ENCODE measurements around the gene H1-8.
"Not testable (repeated sequence)": the region's sequence is repeated elsewhere in the genome, so short reads cannot be mapped to it uniquely, and the experiment has no call there.

Gene H1-8

DNA sequence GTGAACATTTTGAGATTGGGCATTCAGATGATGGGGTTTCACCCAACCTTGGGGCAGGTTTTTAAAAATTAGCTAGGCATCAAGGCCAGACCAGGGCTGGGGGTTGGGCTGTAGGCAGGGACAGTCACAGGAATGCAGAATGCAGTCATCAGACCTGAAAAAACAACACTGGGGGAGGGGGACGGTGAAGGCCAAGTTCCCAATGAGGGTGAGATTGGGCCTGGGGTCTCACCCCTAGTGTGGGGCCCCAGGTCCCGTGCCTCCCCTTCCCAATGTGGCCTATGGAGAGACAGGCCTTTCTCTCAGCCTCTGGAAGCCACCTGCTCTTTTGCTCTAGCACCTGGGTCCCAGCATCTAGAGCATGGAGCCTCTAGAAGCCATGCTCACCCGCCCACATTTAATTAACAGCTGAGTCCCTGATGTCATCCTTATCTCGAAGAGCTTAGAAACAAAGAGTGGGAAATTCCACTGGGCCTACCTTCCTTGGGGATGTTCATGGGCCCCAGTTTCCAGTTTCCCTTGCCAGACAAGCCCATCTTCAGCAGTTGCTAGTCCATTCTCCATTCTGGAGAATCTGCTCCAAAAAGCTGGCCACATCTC lies 8.4 kb upstream of the H1-8 start:
- no peak for DNase-seq

DNA sequence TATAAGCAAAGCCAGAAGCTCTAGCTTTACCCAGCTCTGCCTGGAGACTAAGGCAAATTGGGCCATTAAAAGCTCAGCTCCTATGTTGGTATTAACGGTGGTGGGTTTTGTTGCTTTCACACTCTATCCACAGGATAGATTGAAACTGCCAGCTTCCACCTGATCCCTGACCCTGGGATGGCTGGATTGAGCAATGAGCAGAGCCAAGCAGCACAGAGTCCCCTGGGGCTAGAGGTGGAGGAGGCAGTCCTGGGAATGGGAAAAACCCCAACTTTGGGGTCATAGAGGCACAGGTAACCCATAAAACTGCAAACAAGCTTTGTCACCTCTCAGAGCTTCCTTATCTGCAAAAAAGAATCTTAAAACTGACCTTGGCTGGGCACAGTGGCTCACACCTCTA lies 7.9 kb upstream of the H1-8 start:
- no peak for DNase-seq

- DNase-seq: no peak
These were observed 6.7 kb upstream of the H1-8 start for GRCh38 chr3:129536374-129536667.

- DNase-seq: no peak
These were observed 6.2 kb upstream of the H1-8 start for GRCh38 chr3:129536804-129537203.

DNA sequence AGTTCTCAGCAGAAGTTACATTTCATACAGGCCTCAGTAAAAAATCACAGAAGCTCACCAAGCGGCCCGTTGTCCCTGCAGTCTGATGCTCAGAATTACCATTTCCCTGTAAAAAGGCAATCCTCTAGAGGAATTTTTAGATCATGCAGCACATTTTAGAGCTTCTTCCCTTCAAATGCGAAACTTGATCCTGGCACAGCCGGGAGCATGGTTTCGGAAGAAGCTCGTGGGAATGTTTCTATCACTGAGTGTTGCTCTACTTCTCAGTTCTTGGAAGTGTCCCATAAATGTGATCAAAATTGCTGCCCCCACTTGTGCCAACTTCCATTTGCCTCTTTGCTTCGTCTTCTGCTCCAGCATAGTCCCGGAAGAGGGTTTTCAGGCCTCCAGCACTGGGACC lies 3.8 kb upstream of the H1-8 start:
- DNase-seq: no peak

- no peak for DNase-seq
These were observed 2.0 kb upstream of the H1-8 start for GRCh38 chr3:129540776-129541516.

GRCh38 chr3:129542747-129543146 lies 228 bp upstream of the H1-8 start:
- no peak for DNase-seq

DNA sequence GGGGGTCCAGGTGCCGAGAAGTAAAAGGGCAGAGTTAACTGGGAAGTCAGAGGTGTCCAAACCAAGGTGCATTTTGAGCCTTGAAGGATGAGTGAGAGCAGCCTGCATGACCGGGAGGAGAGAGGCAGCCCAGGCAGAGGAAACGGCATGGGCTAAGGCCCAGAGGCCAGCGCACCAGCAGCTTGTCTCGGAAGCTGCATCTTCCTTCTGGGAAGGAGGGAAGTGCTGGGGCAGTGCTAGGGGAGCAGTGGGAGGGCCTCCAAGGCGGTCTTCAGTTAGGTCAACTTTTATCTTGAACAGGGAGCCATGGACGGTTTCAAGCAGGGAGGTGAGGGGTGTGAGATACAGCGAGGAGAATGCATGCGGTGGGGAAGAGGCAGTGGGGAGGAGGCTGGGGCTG lies 1.0 kb downstream of the H1-8 start:
- no peak for DNase-seq

- DNase-seq: not testable (repeated sequence)
These were observed 3.0 kb downstream of the H1-8 start for GRCh38 chr3:129545951-129546350.

GRCh38 chr3:129547241-129547640 lies 4.3 kb downstream of the H1-8 start:
- no peak for DNase-seq

DNA sequence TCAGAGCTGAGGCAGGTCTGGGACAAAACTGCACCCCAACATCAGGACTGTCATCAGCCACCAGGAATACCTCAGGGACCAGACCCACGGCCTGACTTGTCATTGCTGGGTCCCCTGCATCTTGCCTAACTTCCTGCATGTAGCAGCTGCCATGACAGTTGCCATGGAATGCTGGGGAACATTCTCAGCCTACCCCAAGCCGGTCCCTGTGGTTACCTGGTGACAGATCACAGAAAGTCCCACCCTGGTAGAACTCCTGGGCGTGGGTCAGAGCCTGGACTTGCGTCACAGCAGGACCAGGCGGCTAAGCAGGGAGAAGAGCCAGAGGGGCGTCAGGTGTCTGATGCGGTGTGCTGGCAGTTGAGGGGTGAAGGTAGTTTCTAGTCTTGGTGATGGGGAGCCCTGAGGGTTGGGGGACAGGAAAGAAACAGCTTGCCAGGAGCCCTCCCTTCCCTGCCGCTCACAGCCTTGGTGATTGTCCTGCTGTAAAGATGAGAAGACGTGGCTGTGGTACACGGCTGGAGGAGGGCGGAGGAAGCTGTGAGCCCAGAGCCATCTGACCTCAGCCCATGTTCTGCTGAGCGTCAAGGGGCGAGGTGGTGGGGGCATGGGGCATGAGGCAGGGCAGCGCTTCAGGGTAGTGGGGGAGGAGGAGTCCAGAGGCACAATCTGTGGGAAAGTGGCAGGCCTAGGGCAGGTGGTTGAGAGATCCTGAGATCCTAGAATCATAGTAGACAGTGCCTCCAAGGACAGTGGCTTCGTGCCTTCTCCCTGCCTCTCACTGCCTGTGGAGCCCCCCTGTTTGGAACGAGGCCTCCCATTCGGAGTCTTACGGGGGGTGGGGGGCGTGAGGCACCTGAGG lies 5.4 kb downstream of the H1-8 start:
- DNase-seq: no peak

- no peak for DNase-seq
These were observed 6.2 kb downstream of the H1-8 start for GRCh38 chr3:129549006-129549800.

- no peak for DNase-seq
These were observed 6.8 kb downstream of the H1-8 start for GRCh38 chr3:129549805-129550204.

DNA sequence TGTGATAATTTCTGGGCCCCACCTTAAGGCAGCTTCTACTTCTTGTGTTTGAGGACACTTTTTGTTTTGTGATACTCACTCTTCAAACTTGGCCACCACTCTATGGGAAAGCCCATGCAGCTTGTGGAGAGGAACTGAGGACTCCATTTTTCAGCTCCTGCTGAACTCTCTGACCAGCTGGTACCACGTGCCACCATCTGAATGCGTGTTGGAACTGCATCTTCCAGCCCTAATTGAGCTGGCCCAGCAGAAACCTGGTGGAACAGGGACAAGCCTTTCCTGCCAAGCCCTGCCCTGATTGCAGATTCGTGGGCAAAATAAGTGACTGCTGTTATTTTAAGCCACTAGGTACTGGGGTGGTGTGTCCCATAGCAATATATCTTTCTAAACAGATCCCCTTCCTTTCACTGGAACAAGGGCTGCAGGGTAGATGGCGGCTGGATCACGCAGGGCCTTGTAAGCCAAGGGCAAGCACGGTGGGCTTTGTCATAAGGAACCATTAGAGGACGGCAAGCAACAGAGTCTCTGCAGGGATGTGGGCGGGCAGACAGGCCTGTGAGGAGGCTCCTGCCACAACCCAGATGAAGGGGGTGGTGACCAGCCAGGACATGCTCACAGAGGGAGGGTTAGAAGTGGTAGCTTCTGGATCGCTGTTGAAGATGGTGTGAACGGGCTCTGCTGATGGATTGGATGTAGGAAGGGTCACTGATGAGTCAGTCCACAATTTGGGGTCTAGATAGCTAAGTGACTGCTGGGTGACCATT lies 9.5 kb downstream of the H1-8 start:
- no peak for DNase-seq

- no peak for DNase-seq
These were observed 10.2 kb downstream of the H1-8 start for GRCh38 chr3:129553171-129553570.

DNA sequence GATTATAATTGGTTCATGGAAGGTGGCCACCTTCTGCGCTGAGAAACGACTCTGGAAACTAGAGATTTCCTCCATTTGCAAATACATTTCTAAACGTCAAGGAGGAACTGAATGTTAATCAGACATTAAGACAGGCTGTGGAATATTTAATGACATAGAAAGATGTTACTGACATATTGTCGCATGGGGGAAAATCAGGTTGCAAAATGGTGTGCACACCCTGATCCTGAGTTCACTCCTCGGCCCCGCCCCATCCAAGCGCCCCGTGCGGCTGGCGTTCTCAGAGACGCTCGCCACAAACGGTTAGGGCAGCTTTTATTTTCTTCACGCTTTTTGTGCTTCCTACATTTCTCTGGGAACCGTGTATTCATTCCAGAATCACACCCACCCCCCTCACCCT lies 10.7 kb downstream of the H1-8 start:
- DNase-seq: no peak

- DNase-seq: peak; percentile 19
These were observed 11.6 kb downstream of the H1-8 start for GRCh38 chr3:129554356-129555152.

GRCh38 chr3:129555153-129555550 lies 12.2 kb downstream of the H1-8 start:
- DNase-seq: no peak

DNA sequence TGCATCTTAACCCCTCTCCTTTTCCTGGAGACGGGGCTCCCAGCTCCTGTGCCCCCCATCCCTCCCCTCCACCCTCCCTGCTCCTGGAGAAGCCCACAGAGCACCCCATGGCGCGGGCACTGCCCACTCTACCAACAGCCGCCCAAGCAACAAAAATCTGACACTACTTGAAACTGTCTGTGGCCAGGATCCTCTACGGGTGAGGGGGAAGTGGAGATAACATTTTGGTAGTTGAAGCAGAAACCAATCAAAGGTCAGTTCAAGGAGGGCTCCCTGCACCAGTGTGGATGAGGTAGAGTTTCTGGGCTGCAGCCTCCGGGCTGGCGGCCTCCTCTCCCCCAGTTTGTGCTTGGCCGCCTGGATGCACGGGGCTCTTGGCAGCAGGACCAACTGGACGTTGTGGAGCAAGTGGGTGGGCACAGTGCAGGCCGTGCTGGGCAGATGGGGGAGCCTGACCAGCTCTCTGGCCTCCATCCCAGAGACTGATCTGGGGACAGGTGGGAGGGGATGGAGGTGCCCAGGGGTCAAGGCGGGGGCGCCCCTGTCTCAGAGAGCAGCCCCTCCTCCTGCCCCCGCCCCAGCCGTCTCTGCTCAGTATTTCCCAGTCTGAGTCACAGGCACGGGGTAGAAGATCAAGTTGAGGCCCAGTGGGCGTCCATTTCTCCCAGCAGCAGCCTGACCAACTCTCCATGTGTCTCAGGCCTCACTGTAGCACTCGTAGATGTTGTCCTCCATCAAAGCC lies 12.8 kb downstream of the H1-8 start:
- no peak for DNase-seq

- no peak for DNase-seq
These were observed 13.4 kb downstream of the H1-8 start for GRCh38 chr3:129556358-129556695.

All from DMS79 treated with DMSO at 0.1 percent for 48 hours (cell line).